ENCODE data around the gene PSMB7. TPM values are rescaled to one million over a fixed set of nuclear protein-coding genes. Genes with fewer than 3 reads are reported as not detected.

PSMB7 gene
- total and polyA plus RNA-seq, 2 of the 13 experiments (the other 11 are each of a cell fraction or from before 2014, with no cell fraction given), result 259 to 291 TPM

- no peaks in the 10 kb centered on the region for H3K4me1 ChIP-seq (ENCODE audit: insufficient read depth, low read length)
- BruUV-seq (replicated peaks), result no TSS peak
- 100% methylated on average over 5 of the region's 21 CpGs for WGBS (ENCODE audit: low lambda C conversion rate)
- H3K9me3 ChIP-seq (ENCODE audit: low read length), result no peaks in the 10 kb centered on the region
- H3K4me3 ChIP-seq (replicated peaks in 1 of 3; ENCODE audit: insufficient read depth in 1 of 3, low read depth in 2 of 3, low read length in 3 of 3), result no peak overlapping the region
- intact Hi-C loops (cut with micrococcal nuclease; ENCODE audit: unreplicated experiment), result no loop called here
- H3K36me3 ChIP-seq (replicated peaks in 1 of 2; ENCODE audit: control insufficient read depth in 1 of 2, insufficient read depth in 2 of 2, low read length in 2 of 2), result peaks cover 52 to 80% of the 10 kb centered on the region in 2 experiments
- no peak overlapping the region for H3K27ac ChIP-seq (ENCODE audit: extremely low read length, insufficient read depth, low read length)
- POLR2A ChIA-PET, result no interaction called here
- FAIRE-seq (no peak), ATAC-seq (no peak), DNase-seq (ENCODE audit: low spot score) (no peak)
- H3K79me2 ChIP-seq (ENCODE audit: insufficient read depth, low read length), result no peaks in the 10 kb centered on the region
- no peak overlapping the region for H3K9ac ChIP-seq (ENCODE audit: insufficient read depth, low read depth, low read length)
- in situ Hi-C loops (cut with HindIII; ENCODE audit: extremely low pct_ligation_motif_present, low pct_unique_long_range_greater_than_20kb), result no loop called here
- no peak overlapping the region for H3K4me2 ChIP-seq (ENCODE audit: low read depth, low read length)
- H4K20me1 ChIP-seq (ENCODE audit: insufficient read depth, low read length), result no peaks in the 10 kb centered on the region
- TF ChIP-seq ATF7 (IDR thresholded peaks at IDR 0.05) (no peak), ATF7 (CRISPR knock-in tag; IDR thresholded peaks at IDR 0.05) (no peak), AGO2 (optimal IDR thresholded peaks at IDR 0.05; ENCODE audit: low read depth, low read length) (peak; percentile 68), RBM22 (optimal IDR thresholded peaks at IDR 0.05; ENCODE audit: low read length) (peak; percentile 15)
- H3K27me3 ChIP-seq (ENCODE audit: control insufficient read depth in 1 of 2, insufficient read depth in 2 of 2, low read length in 2 of 2), result no peaks in the 10 kb centered on the region
- no peak overlapping the region for H2AFZ ChIP-seq (ENCODE audit: low read length)
- CTCF ChIA-PET (ENCODE audit: low intra/inter-chr PET ratio, low total read pairs), result no interaction called here
These were observed 88.9 kb downstream of the PSMB7 start for GRCh38 chr9:124326378-124326777.

- H2AFZ ChIP-seq (ENCODE audit: low read length), result no peak overlapping the region
- H3K79me2 ChIP-seq (ENCODE audit: insufficient read depth, low read length), result no peaks in the 10 kb centered on the region
- intact Hi-C loops (cut with micrococcal nuclease; ENCODE audit: unreplicated experiment), result no loop called here
- no peaks in the 10 kb centered on the region for H3K9me3 ChIP-seq (ENCODE audit: low read length)
- H3K36me3 ChIP-seq (replicated peaks in 1 of 2; ENCODE audit: control insufficient read depth in 1 of 2, insufficient read depth in 2 of 2, low read length in 2 of 2), result peaks cover 53 to 84% of the 10 kb centered on the region in 2 experiments
- POLR2A ChIA-PET, result no interaction called here
- 100% methylated on average over 2 of the region's 6 CpGs for WGBS (ENCODE audit: low lambda C conversion rate)
- FAIRE-seq, result no peak
- H4K20me1 ChIP-seq (ENCODE audit: insufficient read depth, low read length), result no peaks in the 10 kb centered on the region
- no TSS peak for BruUV-seq (replicated peaks)
- H3K4me3 ChIP-seq (replicated peaks in 1 of 3; ENCODE audit: insufficient read depth in 1 of 3, low read depth in 2 of 3, low read length in 3 of 3), result no peak overlapping the region
- CTCF ChIA-PET (ENCODE audit: low intra/inter-chr PET ratio, low total read pairs), result no interaction called here
- no peak overlapping the region for H3K27ac ChIP-seq (ENCODE audit: extremely low read length, insufficient read depth, low read length)
- in situ Hi-C loops (cut with HindIII; ENCODE audit: extremely low pct_ligation_motif_present, low pct_unique_long_range_greater_than_20kb), result no loop called here
- no peak overlapping the region for H3K9ac ChIP-seq (ENCODE audit: insufficient read depth, low read depth, low read length)
- no peaks in the 10 kb centered on the region for H3K27me3 ChIP-seq (ENCODE audit: control insufficient read depth in 1 of 2, insufficient read depth in 2 of 2, low read length in 2 of 2)
- no peak for DNase-seq (ENCODE audit: low spot score)
- H3K4me2 ChIP-seq (ENCODE audit: low read depth, low read length), result no peak overlapping the region
- TF ChIP-seq ZNF354B (CRISPR knock-in tag; IDR thresholded peaks at IDR 0.05) (no peak), ZKSCAN1 (IDR thresholded peaks at IDR 0.05; ENCODE audit: low read length) (no peak), ZNF768 (CRISPR knock-in tag; IDR thresholded peaks at IDR 0.05) (no peak), ZNF790 (CRISPR knock-in tag; IDR thresholded peaks at IDR 0.05; ENCODE audit: borderline replicate concordance) (no peak), TBP (CRISPR knock-in tag; IDR thresholded peaks at IDR 0.05) (no peak), ZBTB21 (CRISPR knock-in tag; IDR thresholded peaks at IDR 0.05) (no peak), ZBTB7A (CRISPR knock-in tag; IDR thresholded peaks at IDR 0.05) (no peak), ZBTB7B (CRISPR knock-in tag; IDR thresholded peaks at IDR 0.05) (no peak), SIN3B (IDR thresholded peaks at IDR 0.05; ENCODE audit: low read length) (no peak), SALL1 (CRISPR knock-in tag; IDR thresholded peaks at IDR 0.05) (no peak), CEBPB (IDR thresholded peaks at IDR 0.05; ENCODE audit: borderline replicate concordance, low read depth, low read length) (no peak), CENPBD1 (CRISPR knock-in tag; IDR thresholded peaks at IDR 0.05; ENCODE audit: borderline replicate concordance, low read depth) (no peak), CREM (IDR thresholded peaks at IDR 0.05) (no peak), CREM (CRISPR knock-in tag; IDR thresholded peaks at IDR 0.05) (no peak), ATF7 (IDR thresholded peaks at IDR 0.05) (no peak), ATF7 (CRISPR knock-in tag; IDR thresholded peaks at IDR 0.05) (no peak)
- ATAC-seq, result no peak
- H3K4me1 ChIP-seq (ENCODE audit: insufficient read depth, low read length), result no peaks in the 10 kb centered on the region
These were observed 89.4 kb downstream of the PSMB7 start for GRCh38 chr9:124325816-124326215.
